ENCODE data around the gene CHMP4A. TPM values are rescaled to one million over a fixed set of nuclear protein-coding genes. Genes with fewer than 3 reads are reported as not detected.

CHMP4A gene
- total RNA-seq, 1 donor from 2014 or later, result 32.2 TPM

DNA sequence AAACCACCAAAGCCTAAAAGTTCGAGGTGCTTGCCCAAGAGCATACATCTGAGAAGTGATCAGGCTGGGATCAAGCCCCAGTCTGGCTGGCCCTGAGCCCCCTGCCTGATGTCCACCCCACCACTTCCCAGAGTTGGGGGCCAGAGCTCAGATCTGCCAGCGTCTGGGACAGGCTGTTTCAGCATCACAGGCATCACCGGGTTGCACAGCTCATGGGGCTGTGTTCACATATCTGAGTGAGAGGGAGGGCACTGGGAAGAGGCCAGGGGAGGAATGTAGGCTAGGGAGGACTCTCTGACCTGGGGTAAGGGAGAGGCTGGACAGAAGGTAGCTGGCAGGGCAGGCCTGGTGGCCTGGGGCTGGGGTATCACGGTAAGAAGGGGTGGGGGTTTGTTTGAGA, 43.7 kb upstream of the CHMP4A start:
- Histone ChIP-seq H3K9me3 (ENCODE audit: insufficient read depth, low read depth, low read length) (no peaks in the 10 kb centered on the region), H4K20me1 (ENCODE audit: insufficient read depth, low read length) (no peaks in the 10 kb centered on the region), H3K27ac (ENCODE audit: low read depth, low read length) (no peak overlapping the region), H3K4me2 (ENCODE audit: low read length) (no peak overlapping the region), H2AFZ (ENCODE audit: low read depth, low read length) (no peak overlapping the region), H3K4me3 (ENCODE audit: insufficient read depth, low read depth, low read length) (no peak overlapping the region), H3K9ac (ENCODE audit: low read length) (no peak overlapping the region), H3K27me3 (ENCODE audit: insufficient read depth, low read length) (no peaks in the 10 kb centered on the region), H3K4me1 (ENCODE audit: insufficient read depth, low read length) (peaks cover 7% of the 10 kb centered on the region), H3K36me3 (ENCODE audit: insufficient read depth, low read length) (no peaks in the 10 kb centered on the region), H3K79me2 (ENCODE audit: insufficient read depth, low read length) (no peaks in the 10 kb centered on the region)
- peaks cover 6% of the 10 kb centered on the region for H3K27me3 Mint-ChIP-seq (ENCODE audit: low read depth, unreplicated experiment)
- H3K4me3 Mint-ChIP-seq (ENCODE audit: unreplicated experiment), result no peak overlapping the region
- no peaks in the 10 kb centered on the region for H3K9me3 Mint-ChIP-seq (ENCODE audit: unreplicated experiment)
- DNase-seq (ENCODE audit: low read depth) (no peak), FAIRE-seq (no peak)
- TF ChIP-seq, protein P1, sequence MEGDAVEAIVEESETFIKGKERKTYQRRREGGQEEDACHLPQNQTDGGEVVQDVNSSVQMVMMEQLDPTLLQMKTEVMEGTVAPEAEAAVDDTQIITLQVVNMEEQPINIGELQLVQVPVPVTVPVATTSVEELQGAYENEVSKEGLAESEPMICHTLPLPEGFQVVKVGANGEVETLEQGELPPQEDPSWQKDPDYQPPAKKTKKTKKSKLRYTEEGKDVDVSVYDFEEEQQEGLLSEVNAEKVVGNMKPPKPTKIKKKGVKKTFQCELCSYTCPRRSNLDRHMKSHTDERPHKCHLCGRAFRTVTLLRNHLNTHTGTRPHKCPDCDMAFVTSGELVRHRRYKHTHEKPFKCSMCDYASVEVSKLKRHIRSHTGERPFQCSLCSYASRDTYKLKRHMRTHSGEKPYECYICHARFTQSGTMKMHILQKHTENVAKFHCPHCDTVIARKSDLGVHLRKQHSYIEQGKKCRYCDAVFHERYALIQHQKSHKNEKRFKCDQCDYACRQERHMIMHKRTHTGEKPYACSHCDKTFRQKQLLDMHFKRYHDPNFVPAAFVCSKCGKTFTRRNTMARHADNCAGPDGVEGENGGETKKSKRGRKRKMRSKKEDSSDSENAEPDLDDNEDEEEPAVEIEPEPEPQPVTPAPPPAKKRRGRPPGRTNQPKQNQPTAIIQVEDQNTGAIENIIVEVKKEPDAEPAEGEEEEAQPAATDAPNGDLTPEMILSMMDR (IDR thresholded peaks at IDR 0.05; ENCODE audit: insufficient read depth, low read depth, low read length), result no peak
- TF ChIP-seq EZH2 (IDR thresholded peaks at IDR 0.05; ENCODE audit: insufficient read depth, low read length), result no peak
- peaks cover 5% of the 10 kb centered on the region for H3K4me1 Mint-ChIP-seq (ENCODE audit: low read depth, unreplicated experiment)
- peak overlapping the region; percentile 12 for H3K27ac Mint-ChIP-seq (ENCODE audit: unreplicated experiment)
- H3K36me3 Mint-ChIP-seq (ENCODE audit: low read depth, unreplicated experiment), result peaks cover 22% of the 10 kb centered on the region

DNA sequence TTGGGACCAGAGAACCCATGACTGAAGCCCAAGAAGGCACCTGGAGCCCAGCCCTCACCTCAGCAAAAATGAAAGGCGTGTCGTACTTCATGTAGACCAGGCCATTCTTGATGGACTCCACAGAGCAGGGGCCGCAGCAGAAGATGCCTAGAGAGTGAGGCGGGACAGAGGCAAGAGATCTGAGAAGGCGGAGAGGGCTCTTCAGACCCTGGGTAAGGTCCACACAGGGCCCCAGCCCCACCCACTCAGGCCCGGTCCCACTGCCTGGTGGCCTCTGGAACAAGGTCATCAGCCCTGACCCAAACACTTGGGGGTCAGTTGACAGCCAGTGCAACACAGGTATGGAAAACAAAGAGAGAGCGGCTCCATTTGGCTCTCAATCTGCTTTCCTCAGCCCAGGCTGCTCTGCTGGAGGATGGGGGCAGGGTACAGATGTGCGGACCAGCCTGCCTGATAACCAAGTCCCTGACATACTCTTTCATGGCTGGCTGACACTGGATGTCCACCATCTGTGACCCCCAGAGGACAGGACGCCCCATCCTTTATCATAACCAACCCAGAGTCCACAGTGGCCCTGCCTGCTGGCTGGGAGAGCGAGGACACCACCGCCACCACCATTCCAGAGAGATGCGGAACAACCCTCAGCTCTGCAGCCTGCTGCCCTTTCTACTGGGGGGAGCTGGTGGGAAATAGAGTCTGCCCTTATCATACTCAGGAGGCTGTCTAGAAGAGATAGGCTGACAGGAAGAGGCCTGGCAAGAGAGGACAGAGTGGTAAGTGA, 42.8 kb upstream of the CHMP4A start:
- Histone ChIP-seq H3K9me3 (ENCODE audit: insufficient read depth, low read depth, low read length) (no peaks in the 10 kb centered on the region), H2AFZ (ENCODE audit: low read depth, low read length) (no peak overlapping the region), H3K4me1 (ENCODE audit: insufficient read depth, low read length) (peaks cover 14% of the 10 kb centered on the region), H3K27ac (ENCODE audit: low read depth, low read length) (no peak overlapping the region), H3K4me2 (ENCODE audit: low read length) (no peak overlapping the region), H4K20me1 (ENCODE audit: insufficient read depth, low read length) (no peaks in the 10 kb centered on the region), H3K4me3 (ENCODE audit: insufficient read depth, low read depth, low read length) (no peak overlapping the region), H3K9ac (ENCODE audit: low read length) (no peak overlapping the region), H3K36me3 (ENCODE audit: insufficient read depth, low read length) (no peaks in the 10 kb centered on the region), H3K79me2 (ENCODE audit: insufficient read depth, low read length) (no peaks in the 10 kb centered on the region), H3K27me3 (ENCODE audit: insufficient read depth, low read length) (no peaks in the 10 kb centered on the region)
- peaks cover 14% of the 10 kb centered on the region for H3K4me1 Mint-ChIP-seq (ENCODE audit: low read depth, unreplicated experiment)
- peaks cover 6% of the 10 kb centered on the region for H3K27me3 Mint-ChIP-seq (ENCODE audit: low read depth, unreplicated experiment)
- H3K4me3 Mint-ChIP-seq (ENCODE audit: unreplicated experiment), result no peak overlapping the region
- DNase-seq (ENCODE audit: low read depth) (no peak), FAIRE-seq (no peak)
- peaks cover 21% of the 10 kb centered on the region for H3K36me3 Mint-ChIP-seq (ENCODE audit: low read depth, unreplicated experiment)
- no peak overlapping the region for H3K27ac Mint-ChIP-seq (ENCODE audit: unreplicated experiment)
- no peaks in the 10 kb centered on the region for H3K9me3 Mint-ChIP-seq (ENCODE audit: unreplicated experiment)
- TF ChIP-seq, protein P1 (IDR thresholded peaks at IDR 0.05; ENCODE audit: insufficient read depth, low read depth, low read length), result no peak
- no peak for TF ChIP-seq EZH2 (IDR thresholded peaks at IDR 0.05; ENCODE audit: insufficient read depth, low read length)

DNA sequence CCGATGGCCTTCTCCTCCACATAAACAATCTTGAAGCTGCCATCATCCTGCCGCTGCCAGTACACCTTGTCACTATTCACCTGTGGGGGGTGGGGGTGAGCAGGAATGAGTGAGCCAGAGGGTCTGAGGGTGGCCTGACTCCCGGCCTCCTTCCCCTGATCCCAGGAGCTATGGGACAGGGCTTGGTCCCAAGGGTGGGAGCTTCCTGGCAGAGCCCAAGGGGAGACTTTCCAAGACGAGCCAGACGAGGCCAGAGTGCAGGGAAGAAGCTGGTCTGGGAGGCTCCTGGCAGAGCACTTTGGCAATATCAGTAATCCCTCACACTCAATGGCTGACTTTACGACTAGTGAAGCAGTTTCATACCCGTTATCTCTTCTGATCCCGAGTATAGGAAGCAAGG, 42.1 kb upstream of the CHMP4A start:
- no peak overlapping the region for H3K4me3 Mint-ChIP-seq (ENCODE audit: unreplicated experiment)
- H3K4me1 Mint-ChIP-seq (ENCODE audit: low read depth, unreplicated experiment), result peaks cover 19% of the 10 kb centered on the region
- H3K4me1 ChIP-seq (ENCODE audit: insufficient read depth, low read length), result peaks cover 14% of the 10 kb centered on the region
- H3K9me3 ChIP-seq (ENCODE audit: insufficient read depth, low read depth, low read length), result no peaks in the 10 kb centered on the region
- no peak overlapping the region for H3K4me2 ChIP-seq (ENCODE audit: low read length)
- no peak overlapping the region for H2AFZ ChIP-seq (ENCODE audit: low read depth, low read length)
- H3K27me3 ChIP-seq (ENCODE audit: insufficient read depth, low read length), result no peaks in the 10 kb centered on the region
- no peaks in the 10 kb centered on the region for H3K79me2 ChIP-seq (ENCODE audit: insufficient read depth, low read length)
- FAIRE-seq (no peak), DNase-seq (ENCODE audit: low read depth) (no peak)
- H3K27ac ChIP-seq (ENCODE audit: low read depth, low read length), result no peak overlapping the region
- no peak overlapping the region for H3K9ac ChIP-seq (ENCODE audit: low read length)
- H3K4me3 ChIP-seq (ENCODE audit: insufficient read depth, low read depth, low read length), result no peak overlapping the region
- H3K36me3 Mint-ChIP-seq (ENCODE audit: low read depth, unreplicated experiment), result peaks cover 19% of the 10 kb centered on the region
- no peak overlapping the region for H3K27ac Mint-ChIP-seq (ENCODE audit: unreplicated experiment)
- no peaks in the 10 kb centered on the region for H3K9me3 Mint-ChIP-seq (ENCODE audit: unreplicated experiment)
- TF ChIP-seq EZH2 (IDR thresholded peaks at IDR 0.05; ENCODE audit: insufficient read depth, low read length), result no peak
- TF ChIP-seq, protein P1 (IDR thresholded peaks at IDR 0.05; ENCODE audit: insufficient read depth, low read depth, low read length), result no peak
- H3K36me3 ChIP-seq (ENCODE audit: insufficient read depth, low read length), result no peaks in the 10 kb centered on the region
- no peaks in the 10 kb centered on the region for H4K20me1 ChIP-seq (ENCODE audit: insufficient read depth, low read length)
- peaks cover 4% of the 10 kb centered on the region for H3K27me3 Mint-ChIP-seq (ENCODE audit: low read depth, unreplicated experiment)

All from astrocyte (in vitro differentiated cells and primary cell).